NCI-H748 treated with DMSO at 0.1 percent for 48 hours (cell line): ENCODE results near the gene AK8.

Experiments
- DNase-seq: peaks from one replicate; lab custom pipeline; 2025; lab: John Stamatoyannopoulos, UW

Gene AK8

GRCh38 chr9:132877824-132878694, at the start of gene AK8:
TSS of gene AK8 (minus strand) at chr9:132878284. CDS start at chr9:132878255, 29 bp downstream.
- DNase-seq: peak; percentile 49

- no peak for DNase-seq
Measured at GRCh38 chr9:132927704-132928103, 49.6 kb upstream of the AK8 start.

- DNase-seq: no peak
Measured at GRCh38 chr9:132923346-132923902, 45.3 kb upstream of the AK8 start.

GRCh38 chr9:132919614-132920268, 41.7 kb upstream of the AK8 start:
- DNase-seq: no peak

- DNase-seq: no peak
Measured at GRCh38 chr9:132914924-132915323, 36.8 kb upstream of the AK8 start.

GRCh38 chr9:132912131-132912530, 34.0 kb upstream of the AK8 start:
- no peak for DNase-seq

- DNase-seq: no peak
Measured at GRCh38 chr9:132910376-132910775, 32.3 kb upstream of the AK8 start.

GRCh38 chr9:132909311-132909710, 31.2 kb upstream of the AK8 start:
- no peak for DNase-seq

- DNase-seq: no peak
Measured at GRCh38 chr9:132908635-132909034, 30.6 kb upstream of the AK8 start.

GRCh38 chr9:132905726-132906125, 27.6 kb upstream of the AK8 start:
- DNase-seq: no peak

- no peak for DNase-seq
Measured at GRCh38 chr9:132903574-132904492, 25.7 kb upstream of the AK8 start.

GRCh38 chr9:132901858-132902831, 24.1 kb upstream of the AK8 start:
- peak; percentile 25 for DNase-seq

- no peak for DNase-seq
Measured at GRCh38 chr9:132898051-132898450, 20.0 kb upstream of the AK8 start.

GRCh38 chr9:132896906-132897305, 18.8 kb upstream of the AK8 start:
- DNase-seq: no peak

- no peak for DNase-seq
Measured at GRCh38 chr9:132896264-132896663, 18.2 kb upstream of the AK8 start.

- no peak for DNase-seq
Measured at GRCh38 chr9:132894862-132895835, 17.1 kb upstream of the AK8 start.

- no peak for DNase-seq
Measured at GRCh38 chr9:132894346-132894745, 16.3 kb upstream of the AK8 start.

GRCh38 chr9:132892400-132892799, 14.3 kb upstream of the AK8 start:
- no peak for DNase-seq

- no peak for DNase-seq
Measured at GRCh38 chr9:132888151-132888550, 10.1 kb upstream of the AK8 start.
